ENCODE measurements around the gene CCDC171. TPM values are rescaled to one million over a fixed set of nuclear protein-coding genes. Genes with fewer than 3 reads are reported as not detected.

The CCDC171 gene
- total RNA-seq, 1 experiment from 2014 or later = 2.8 TPM

GRCh38 chr9:15856591-15856990, 303.7 kb downstream of the CCDC171 start:
- CTCF ChIA-PET = no interaction called here
- no peak for DNase-seq (ENCODE audit: low spot score)

More at GRCh38 chr9:15856591-15856990, 303.7 kb downstream of the CCDC171 start:
- Mint-ChIP-seq H3K27ac (no peak overlapping the region), H3K27me3 (ENCODE audit: low read depth) (no peaks in the 10 kb centered on the region; the same call in 1 of the 2 replicates), H3K4me1 (no peaks in the 10 kb centered on the region), H3K36me3 (no peaks in the 10 kb centered on the region), H3K9me3 (no peaks in the 10 kb centered on the region), H3K4me3 (no peak overlapping the region)
- no peak for ATAC-seq
- POLR2A ChIA-PET = no interaction called here
- TF ChIP-seq ZBTB43 (CRISPR knock-in tag; IDR thresholded peaks at IDR 0.05) = no peak
- no peak for TF ChIP-seq RORB (CRISPR knock-in tag; IDR thresholded peaks at IDR 0.05)
- no peak for TF ChIP-seq MYBL2 (CRISPR knock-in tag; IDR thresholded peaks at IDR 0.05)
- no peak for TF ChIP-seq STAT6 (CRISPR knock-in tag; conservative IDR thresholded peaks at IDR 0.05; ENCODE audit: low read depth)
- TF ChIP-seq ZNF425 (CRISPR knock-in tag; conservative IDR thresholded peaks at IDR 0.05) = no peak
- no peak for TF ChIP-seq PRDM15 (CRISPR knock-in tag; IDR thresholded peaks at IDR 0.05)
- no peak for TF ChIP-seq SP1 (CRISPR knock-in tag; conservative IDR thresholded peaks at IDR 0.05)
- no peak for TF ChIP-seq NFE2L1 (CRISPR knock-in tag; IDR thresholded peaks at IDR 0.05)
- no peak for TF ChIP-seq CREB1 (CRISPR knock-in tag; IDR thresholded peaks at IDR 0.05)
- TF ChIP-seq MLX (CRISPR knock-in tag; IDR thresholded peaks at IDR 0.05) = no peak
- TF ChIP-seq JUN (CRISPR knock-in tag; IDR thresholded peaks at IDR 0.05) = no peak
- no peak for TF ChIP-seq EMX1 (CRISPR knock-in tag; IDR thresholded peaks at IDR 0.05)
- no peak for TF ChIP-seq ZNF671 (CRISPR knock-in tag; IDR thresholded peaks at IDR 0.05)
- TF ChIP-seq ZMAT4 (CRISPR knock-in tag; IDR thresholded peaks at IDR 0.05) = no peak
